ENCODE measurements around the gene NEDD8.

DNA sequence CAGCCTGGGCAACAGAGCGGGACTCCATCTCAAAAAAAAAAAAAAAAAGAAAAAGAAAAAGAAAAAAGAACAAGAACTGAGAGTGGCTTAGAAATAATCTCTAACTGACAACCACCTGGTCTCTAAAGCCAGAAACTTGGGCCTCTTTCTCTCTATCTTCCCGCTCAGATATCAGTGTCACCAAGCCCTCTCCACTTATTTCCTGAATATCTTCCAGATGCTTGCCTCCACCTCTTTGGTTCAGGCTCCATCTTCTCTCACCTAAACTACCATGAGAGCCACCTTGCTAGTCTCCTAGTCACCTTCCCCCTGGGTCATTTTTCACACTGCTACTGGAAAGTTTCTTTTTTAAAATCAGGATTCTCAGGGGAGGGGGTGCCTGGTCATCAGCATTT is 35.1 kb downstream of the NEDD8 start:
- TF ChIP-seq EZH2 (IDR thresholded peaks at IDR 0.05; ENCODE audit: borderline replicate concordance, insufficient read depth, low read depth, low read length, poor library complexity, severe bottlenecking), result no peak
- TF ChIP-seq, protein P1, sequence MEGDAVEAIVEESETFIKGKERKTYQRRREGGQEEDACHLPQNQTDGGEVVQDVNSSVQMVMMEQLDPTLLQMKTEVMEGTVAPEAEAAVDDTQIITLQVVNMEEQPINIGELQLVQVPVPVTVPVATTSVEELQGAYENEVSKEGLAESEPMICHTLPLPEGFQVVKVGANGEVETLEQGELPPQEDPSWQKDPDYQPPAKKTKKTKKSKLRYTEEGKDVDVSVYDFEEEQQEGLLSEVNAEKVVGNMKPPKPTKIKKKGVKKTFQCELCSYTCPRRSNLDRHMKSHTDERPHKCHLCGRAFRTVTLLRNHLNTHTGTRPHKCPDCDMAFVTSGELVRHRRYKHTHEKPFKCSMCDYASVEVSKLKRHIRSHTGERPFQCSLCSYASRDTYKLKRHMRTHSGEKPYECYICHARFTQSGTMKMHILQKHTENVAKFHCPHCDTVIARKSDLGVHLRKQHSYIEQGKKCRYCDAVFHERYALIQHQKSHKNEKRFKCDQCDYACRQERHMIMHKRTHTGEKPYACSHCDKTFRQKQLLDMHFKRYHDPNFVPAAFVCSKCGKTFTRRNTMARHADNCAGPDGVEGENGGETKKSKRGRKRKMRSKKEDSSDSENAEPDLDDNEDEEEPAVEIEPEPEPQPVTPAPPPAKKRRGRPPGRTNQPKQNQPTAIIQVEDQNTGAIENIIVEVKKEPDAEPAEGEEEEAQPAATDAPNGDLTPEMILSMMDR (IDR thresholded peaks at IDR 0.05), result no peak
